B cell (primary cell): ENCODE data around the gene LGR5.

Experiments
- EZH2 ChIP-seq: IDR thresholded peaks from 2 replicates; pipeline ENCODE4 v1.6.1; 2012; ENCODE audit warnings: borderline replicate concordance, low read depth, mild to moderate bottlenecking, moderate library complexity, low read length; ENCODE audit not compliant: insufficient read depth, poor library complexity, severe bottlenecking
- TF ChIP-seq, protein P1 (sequence below): fragments of 200-600 bp; IDR thresholded peaks from one replicate; pipeline ENCODE4 v1.8.0; 2022; ENCODE audit warnings: antibody characterized with exemption, mild to moderate bottlenecking

DNA sequence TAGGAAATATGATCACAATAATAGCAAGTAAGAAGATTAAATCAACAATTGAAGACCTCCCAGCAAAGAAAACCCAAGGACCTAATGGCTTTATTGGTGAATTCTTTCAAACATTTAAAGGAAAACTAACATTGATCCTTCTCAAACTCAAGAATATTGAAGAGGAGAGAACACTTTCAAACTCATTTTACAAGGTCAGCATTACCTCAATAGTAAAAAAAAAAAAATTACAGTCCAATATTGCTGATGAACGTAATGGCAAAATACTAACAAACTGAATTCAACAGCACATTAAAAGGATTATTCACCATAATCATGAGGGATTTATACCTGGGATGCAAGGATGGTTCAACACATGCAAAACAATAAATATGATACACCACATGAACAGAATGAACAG lies 33.7 kb upstream of the LGR5 start:
- no peak for TF ChIP-seq EZH2
- TF ChIP-seq, protein P1, sequence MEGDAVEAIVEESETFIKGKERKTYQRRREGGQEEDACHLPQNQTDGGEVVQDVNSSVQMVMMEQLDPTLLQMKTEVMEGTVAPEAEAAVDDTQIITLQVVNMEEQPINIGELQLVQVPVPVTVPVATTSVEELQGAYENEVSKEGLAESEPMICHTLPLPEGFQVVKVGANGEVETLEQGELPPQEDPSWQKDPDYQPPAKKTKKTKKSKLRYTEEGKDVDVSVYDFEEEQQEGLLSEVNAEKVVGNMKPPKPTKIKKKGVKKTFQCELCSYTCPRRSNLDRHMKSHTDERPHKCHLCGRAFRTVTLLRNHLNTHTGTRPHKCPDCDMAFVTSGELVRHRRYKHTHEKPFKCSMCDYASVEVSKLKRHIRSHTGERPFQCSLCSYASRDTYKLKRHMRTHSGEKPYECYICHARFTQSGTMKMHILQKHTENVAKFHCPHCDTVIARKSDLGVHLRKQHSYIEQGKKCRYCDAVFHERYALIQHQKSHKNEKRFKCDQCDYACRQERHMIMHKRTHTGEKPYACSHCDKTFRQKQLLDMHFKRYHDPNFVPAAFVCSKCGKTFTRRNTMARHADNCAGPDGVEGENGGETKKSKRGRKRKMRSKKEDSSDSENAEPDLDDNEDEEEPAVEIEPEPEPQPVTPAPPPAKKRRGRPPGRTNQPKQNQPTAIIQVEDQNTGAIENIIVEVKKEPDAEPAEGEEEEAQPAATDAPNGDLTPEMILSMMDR: no peak
